Measurements from ENCODE around the gene RPL37. TPM values are rescaled to one million over a fixed set of nuclear protein-coding genes. Genes with fewer than 3 reads are reported as not detected.

RPL37 gene
- total RNA-seq: 767 and 1,800 TPM in 2 replicates

GRCh38 chr5:40834849-40835787 is at the start of gene RPL37:
Gene RPL37, minus strand, starts transcription at chr5:40835222. Its CDS starts 37 bp downstream, at chr5:40835185.

GRCh38 chr5:40841068-40841805 is 6.2 kb upstream of the RPL37 start, which contains the start of gene CARD6:
Gene CARD6, plus strand, starts transcription at chr5:40841367. Its CDS starts 16 bp downstream, at chr5:40841383.

GRCh38 chr5:40798012-40798800 is 36.8 kb downstream of the RPL37 start, which contains the start of gene PRKAA1:
Gene PRKAA1, minus strand, starts transcription at chr5:40798374. Its CDS starts 185 bp downstream, at chr5:40798189.

Other genes with a start within 250 kb of the RPL37 start
- gene PTGER4, start 155.3 kb downstream of the RPL37 start, total RNA-seq: 10.3 and 67.3 TPM in 2 replicates
- 12.0 and 12.5 TPM in 2 replicates for gene TTC33, start 79.3 kb downstream of the RPL37 start, total RNA-seq
- 71.1 and 87.8 TPM in 2 replicates for gene PRKAA1, start 36.8 kb downstream of the RPL37 start, total RNA-seq
- gene CARD6, start 6.1 kb upstream of the RPL37 start, total RNA-seq: 8.5 and 10.7 TPM in 2 replicates
- gene C7, start 74.3 kb upstream of the RPL37 start, total RNA-seq: 0.14 TPM in 1 of 2 replicates, not detected in the other
- not detected in 2 replicates for gene MROH2B, start 236.1 kb upstream of the RPL37 start, total RNA-seq

Measured in nasal cavity respiratory epithelium epithelial cell of viscerocranial mucosa (primary cell).